ENCODE results near the gene HLA-DQA1.
"Not testable (repeated sequence)": the region's sequence is repeated elsewhere in the genome, so short reads cannot be mapped to it uniquely, and the experiment has no call there.

Gene HLA-DQA1

DNA sequence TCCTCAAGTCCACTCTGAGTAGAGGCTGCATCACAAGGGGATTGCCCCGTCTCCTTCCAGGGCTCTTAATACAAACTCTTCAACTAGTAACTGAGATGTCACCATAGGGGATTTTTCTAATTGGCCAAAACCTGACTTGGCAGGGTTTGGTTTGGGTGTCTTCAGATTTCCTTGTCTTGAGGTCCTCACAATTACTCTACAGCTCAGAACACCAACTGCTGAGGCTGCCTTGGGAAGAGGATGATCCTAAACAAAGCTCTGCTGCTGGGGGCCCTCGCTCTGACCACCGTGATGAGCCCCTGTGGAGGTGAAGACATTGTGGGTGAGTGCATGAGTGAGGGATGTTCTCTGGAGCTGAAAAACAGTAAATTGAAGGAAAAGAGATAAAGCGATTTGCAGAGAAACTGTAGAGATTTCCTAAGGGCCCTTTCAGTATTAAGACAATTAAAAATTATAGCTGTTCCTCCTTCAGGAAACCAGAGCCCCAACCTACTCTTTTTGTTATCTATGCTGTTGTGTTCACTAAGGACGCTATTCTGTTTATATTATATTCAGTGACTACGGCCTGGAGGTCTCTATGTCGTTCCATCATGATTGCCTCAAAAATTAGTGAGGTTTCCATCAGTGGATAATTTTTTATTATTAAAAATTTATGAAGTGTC is at the start of gene HLA-DQA1:
Gene HLA-DQA1, plus strand, starts transcription at position 188 of the 662 bp plus-strand sequence. Its CDS starts 53 bp downstream, at position 241.
- no peak for DNase-seq

DNA sequence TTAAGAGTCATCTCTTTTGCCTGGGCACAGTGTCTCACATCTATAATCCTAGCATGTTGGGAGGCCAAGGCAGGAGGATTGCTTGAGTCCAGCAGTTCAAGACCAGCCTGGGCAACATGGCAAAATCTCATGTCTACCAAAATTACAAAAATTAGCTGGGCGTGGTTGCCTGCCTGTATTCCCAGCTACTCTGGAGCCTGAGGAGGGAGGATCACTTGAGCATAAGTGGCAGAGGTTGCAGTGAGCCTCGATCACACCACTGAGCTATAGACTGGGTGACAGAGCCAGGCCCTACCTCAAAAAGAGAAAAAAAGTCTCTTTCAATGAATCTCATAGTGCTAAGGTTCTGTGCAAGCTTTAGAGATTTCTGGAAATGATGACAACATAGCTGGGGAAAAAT is 49.0 kb upstream of the HLA-DQA1 start:
- no peak for DNase-seq

DNA sequence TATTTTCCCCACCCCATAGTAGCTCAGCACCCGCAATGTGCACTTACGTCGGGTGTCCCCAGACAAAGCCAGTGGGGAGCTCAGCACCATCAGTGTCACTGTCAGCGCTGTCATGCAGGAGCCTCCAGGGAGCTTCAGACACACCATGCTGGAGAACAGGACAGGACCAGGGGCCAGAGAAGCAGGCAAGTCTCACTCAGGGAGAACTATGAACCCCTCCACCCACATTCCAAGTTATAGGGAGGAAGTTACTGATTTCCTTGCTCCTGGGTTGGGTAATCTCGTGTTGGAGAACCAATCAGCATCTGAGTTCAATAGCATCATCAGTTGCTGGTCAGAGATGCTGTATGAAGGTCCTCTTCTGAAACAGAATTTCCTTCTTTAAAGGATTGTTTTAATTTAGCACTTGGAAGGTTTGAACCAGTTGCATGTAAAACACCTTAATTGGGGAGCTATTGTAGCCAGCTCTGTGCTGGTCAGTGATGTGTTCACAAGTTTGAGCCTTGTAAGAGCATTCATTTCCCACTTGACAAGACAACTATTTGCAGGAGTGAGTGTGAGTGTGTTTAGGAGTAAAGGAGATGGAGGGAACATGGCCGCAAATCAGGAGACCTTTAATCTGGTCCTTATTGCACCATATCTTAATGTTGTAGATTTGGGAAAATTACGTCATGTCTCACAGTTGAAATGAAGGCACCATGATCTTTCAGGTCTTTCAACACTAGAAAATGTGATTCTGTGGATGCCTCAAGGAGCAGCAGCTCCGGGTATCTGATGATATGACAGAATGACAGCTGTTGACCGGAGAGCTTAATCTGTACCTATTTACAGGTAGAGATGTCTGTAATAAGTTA is 47.4 kb upstream of the HLA-DQA1 start, which contains the start of gene HLA-DRB1:
Gene HLA-DRB1, minus strand, starts transcription at position 253 of the 854 bp plus-strand sequence. Its CDS starts 106 bp downstream, at position 147.
- no peak for DNase-seq

DNA sequence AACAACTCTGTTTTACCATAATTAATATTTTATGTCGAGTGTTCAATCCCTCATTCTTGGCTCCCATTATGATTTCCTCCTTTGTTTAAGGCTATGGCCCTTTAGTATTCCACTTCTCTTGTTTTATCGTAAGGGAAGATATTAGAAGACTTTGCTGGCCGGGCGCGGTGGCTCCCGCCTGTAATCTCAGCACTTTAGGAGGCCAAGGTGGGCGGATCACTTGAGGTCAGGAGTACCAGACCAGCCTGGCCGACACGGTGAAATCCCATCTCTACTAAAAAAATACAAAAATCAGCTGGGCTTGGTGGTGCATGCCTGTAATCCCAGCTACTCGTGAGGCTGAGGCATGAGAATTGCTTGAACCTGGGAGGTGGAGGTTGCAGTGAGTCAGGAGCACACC is 46.5 kb upstream of the HLA-DQA1 start:
- DNase-seq = not testable (repeated sequence)

DNA sequence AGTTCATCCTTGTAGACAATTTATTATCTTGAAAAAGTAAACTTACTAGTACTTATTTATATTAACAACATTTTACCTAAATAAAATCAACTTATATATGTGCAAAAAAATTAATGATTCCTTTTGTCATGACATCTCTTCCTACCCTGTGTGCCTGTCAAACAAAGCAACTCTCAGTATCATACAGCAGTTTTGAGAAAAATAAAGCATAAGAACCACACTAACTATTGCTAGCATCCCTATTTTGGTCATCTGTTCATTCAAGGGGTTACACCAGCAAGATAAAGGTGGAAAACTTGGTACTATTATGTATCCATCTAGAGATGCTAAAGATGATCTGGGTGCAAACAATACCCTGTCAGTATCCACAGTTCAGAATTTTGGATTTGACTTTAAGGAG is 40.2 kb upstream of the HLA-DQA1 start:
- no peak for DNase-seq

DNA sequence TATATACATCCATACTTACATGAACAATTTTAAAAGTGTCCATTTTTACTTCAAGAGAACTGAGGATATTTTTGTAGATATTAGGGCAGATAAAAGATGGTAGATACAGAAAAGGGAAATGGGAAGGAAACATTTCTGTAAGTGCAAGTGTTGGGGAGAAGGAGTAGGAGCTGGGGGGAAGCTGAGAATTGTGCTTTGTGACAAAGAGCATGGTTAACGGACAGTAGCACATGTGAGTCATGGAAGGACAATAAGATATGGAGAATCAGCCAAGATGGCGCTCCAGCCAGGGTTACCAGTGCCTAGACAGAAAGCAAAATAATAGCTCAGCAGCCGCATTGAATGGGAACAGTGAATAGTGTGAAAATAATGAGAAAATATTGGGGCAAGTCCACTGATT is 34.8 kb upstream of the HLA-DQA1 start:
- DNase-seq = no peak

DNA sequence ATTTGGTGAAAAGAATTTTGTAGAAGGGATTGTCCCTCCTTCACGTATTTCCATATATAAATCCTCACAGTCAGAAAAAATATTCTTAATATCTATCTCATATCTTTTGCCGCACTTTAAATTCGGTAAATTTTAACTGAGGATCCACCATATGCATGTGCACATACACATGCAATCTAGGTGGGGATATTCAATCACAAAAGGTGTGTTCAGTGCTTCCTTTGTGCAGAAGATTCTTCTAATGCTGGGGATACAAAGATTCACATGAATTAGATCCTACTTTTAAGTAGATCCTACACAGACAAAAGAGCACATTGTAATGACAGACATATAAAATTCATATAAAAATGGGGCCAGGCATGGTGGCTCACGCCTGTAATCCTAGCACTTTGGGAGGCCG is 34.0 kb upstream of the HLA-DQA1 start:
- DNase-seq = no peak

DNA sequence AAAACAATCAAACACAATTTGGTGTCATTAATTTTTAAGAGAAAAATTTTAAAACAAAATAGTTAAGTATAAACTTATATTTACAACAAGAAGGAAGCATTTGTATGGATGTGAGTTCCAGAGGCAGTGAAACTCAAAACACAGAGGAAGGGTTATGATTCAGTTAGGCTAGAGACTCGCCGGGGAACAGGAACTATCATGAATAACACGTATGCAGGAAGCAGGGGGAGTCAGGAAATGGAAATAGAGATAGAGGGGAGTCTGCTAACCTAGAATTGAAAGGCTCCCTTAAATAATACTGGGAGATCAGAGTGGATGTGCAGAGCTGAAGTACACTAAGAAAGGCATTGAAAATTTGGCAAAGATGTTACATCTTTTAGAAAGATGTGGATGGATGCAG is 33.3 kb upstream of the HLA-DQA1 start:
- no peak for DNase-seq

DNA sequence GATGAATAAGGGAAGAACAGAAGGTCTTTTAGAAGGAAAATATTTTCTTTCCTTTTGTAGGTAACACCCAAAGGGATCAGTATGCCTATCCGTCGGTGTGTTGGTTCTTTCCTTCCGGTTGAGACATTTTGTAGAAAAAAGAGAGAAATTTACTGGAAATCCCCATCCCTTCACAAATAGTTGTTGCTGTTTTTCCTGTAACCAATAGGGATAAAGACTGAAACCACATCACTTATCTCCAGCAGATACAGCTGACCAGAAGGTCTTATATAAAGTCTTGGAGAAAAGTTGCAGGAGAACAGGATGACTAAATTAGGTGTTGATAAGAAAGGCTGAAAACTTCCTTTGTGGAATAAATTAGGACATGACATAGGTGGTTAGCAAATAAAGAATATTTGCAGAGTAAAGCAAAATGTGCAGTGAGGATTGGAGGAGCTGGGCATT is 32.8 kb upstream of the HLA-DQA1 start:
- DNase-seq = no peak

DNA sequence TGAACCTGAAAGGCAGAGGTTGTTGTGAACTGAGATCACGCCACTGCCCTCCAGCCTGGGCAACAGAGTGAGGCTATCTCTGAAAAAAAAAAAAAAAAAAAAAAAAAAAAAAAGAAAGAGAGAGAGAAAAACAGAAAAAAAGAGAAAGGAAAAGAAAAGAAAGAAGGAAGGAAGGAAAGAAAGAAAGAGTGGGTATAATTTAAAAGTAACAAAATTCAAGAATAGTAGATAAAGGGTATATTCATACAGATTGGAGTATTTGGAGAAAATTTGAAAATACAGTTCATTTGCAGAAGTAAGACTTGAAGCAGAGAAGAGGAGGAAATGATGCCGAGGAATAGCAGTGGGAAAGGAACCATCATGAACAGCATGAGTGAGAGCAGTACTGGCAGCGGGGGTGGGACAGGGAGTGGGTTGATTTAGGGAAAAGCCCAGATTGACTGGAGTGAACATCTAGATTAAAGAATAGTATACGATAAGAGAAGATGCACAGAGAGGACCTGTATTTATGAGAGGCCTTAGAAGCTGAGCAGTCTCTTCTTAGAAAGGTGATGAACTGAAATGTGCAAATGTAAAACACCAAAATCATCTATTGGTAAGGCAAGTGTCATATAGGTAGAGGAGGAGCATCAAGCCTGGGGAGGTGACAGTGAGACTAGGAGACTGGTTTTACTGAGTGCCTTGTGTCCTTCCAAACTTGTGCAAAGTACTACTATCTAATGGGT is 29.8 kb upstream of the HLA-DQA1 start:
- DNase-seq = no peak

DNA sequence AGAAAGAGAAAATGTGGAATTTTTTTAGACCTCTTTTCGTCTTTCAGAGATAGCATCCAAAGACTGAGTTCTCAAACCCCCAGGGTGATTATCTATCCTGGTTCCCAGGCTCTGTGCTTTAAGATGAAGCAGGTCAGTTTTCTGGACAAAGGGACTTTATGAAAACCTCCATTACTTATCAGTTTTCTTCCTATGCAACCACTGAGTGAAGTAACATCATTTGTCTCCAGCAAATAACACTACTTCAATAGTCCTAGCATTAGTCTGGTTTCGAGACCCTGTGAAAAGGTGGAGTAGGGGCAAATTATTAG is 29.3 kb upstream of the HLA-DQA1 start:
- DNase-seq = no peak

DNA sequence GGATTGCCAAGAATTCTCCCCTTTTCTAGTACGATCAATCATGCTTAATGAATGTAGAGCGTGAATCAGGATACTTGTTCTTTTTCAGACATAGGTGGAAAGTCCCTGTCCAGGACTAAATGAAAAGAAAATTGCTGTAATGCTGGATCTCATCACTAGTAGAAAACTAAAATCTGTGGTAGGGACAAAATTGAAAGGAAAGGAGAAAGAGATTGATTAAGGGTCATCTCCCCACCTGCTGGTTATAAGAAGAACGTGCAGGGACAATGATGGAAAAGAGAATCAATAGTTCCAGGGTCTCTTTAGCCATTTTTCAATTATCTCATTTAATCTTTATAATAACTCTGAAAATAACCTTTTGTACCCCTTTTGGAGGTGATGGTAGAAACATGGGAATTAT is 28.8 kb upstream of the HLA-DQA1 start:
- DNase-seq = no peak

DNA sequence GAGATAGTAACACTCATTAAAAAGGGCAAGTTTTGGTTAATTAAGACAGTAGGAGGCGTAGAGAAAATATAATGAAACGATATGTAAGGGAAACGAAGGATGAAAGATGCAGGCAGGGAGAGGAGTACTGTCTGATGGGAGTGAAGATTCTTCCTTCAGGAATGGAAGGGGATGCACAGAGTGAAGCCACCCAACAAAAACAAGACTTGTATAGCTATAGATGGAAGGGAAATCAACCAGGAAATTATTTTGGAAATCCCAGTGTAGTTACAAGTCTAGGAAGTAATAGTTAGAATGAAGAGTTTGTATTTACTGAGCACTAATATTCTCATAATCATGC is 27.8 kb upstream of the HLA-DQA1 start:
- DNase-seq = no peak

DNA sequence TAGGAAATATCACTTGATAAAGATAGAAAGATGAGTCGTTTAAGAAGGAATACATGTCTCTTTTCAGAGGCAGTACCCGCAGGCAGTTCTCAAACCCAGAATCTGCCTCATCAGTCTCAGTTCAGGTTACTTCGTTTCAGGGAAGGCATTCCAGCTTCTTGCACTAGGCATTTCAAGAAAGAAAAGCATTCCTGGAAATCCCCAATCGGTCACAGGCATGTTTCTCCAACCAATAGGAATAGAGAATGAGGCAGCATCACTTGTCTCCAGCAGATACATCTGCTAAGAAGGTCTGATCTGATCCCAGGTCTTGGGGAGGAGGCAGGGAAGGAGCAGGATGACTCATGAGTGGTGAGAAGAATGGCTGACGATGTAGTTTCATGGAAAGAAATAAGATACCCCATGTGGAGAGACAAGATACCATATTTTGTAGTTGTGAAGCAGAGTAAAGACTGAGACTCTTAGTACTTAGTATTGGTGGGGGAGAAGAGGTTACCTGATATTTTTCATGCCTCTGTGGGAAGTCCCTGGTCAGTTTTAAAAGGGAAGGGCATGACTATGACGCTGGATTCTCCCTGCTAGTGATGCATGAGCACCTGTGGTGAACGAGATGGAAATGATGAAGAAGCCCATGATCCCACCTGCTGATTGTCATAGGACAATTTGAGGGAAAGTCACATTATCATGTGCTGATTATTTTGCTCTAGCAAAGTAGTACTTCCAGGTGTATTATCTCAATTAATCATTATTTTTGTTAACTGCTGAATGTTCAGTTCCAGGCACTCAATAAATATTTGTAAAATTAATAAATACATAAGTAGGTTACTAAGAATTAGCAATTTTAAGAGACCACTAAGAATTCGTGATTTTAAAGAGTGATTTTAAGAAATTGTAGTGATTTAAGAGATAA is 27.2 kb upstream of the HLA-DQA1 start:
- peak; percentile 87 for DNase-seq

DNA sequence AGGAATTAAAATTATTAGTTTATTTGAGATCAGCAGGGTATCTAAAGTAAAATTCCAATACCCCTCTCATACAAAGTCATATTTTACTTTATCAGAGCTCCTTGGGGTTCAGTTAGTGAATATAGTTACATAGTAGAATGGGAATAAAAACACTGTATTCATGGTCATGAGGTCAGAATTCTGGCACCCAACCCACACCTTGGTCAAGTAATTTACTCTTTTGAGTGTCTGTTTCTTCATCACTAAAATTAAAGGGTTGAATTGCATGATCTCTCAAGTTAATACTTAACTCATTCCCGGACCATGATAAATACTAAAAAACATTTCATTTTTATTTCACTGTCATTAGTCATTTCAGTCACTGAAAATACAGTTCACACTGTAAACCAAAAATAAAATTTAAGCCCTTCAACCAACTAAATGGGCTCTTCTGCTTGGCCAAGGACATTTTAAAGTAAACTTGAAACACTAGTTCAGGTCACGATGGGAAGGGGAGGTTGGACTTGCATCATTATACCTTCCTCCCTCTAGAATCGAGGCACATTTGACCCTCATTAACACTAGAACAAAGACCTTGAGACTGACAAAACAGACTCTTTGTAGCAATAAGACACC is 26.4 kb upstream of the HLA-DQA1 start:
- DNase-seq = no peak

DNA sequence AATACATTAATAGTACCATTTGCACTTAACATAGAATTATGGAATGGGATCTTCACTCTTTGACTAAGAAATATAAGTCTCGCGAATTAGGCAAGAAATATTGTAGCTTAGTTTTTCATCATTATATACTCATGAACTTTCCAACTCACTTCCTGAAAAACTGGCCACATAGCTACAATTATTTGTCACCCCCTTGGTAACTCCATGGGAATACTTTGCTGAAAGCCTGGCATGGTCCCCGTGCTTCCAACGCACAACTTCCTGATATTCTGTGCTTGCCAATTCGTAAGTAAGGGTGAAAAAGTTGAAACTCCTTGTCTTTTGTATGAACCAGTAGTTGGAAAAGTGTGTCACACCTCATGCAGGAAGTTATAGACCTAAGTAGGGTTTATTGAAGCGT is 23.7 kb upstream of the HLA-DQA1 start:
- DNase-seq = no peak

DNA sequence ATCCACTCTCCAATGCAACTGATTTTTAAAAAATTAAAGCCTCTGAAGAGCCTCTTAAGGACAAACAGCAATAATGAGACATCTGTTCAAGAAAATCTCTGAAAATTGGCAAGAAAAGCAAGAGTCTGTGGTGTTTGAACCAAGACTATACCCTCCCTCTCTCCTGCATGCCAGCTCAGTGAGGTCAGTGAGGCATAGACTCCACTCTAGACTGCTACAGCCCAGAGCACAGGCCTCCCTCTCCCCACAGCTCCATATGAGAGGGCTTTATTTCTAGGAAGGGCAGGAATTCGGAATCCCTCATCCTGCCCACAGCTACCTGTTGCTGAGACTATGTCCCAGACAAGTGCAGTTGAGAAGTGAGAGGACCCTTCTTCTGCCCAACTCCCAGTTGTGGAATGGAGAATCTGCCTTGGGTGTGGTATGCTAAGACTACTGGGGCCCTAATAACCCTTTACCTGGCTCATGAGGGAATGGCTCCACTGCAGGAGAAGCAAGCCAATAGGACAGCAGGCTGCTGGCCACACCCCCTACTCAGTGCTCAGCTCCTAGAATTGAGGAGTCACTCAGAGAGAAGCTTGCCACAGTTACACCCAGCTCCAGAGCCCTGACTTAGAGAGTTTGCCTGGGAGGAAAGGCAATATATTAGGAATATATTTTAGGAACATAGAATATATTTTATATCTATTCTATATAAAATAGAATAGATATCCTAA is 22.7 kb upstream of the HLA-DQA1 start:
- no peak for DNase-seq

DNA sequence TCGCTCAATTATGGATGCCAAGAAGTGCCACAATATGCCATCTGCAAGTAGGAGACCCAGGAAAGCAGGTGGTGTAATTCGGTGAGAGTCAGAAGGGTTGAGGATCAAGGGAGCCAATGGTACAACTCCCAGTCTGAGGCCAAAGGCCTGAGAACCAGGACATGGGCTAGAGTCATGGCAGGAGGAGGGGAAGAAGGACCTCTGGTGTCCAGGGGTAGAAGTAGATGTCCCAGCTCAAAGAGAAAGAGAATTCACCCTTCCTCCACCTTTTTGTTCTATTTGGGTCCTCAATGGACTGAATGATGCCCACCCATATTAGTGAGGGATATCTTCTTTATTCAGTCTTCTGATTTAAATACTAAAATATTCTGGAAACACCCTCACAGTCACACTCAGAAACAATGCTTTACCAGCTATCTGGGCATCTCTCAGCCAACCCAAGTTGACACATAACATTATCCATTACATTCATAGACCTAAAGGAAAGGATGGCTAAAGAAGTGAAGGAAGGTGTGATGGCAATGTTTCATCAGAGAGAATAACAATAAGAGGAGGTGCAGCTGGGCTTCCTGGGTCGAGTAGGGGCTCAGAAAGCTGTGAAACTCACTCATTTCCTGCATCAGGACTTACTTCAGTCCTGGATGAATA is 21.2 kb upstream of the HLA-DQA1 start:
- no peak for DNase-seq

DNA sequence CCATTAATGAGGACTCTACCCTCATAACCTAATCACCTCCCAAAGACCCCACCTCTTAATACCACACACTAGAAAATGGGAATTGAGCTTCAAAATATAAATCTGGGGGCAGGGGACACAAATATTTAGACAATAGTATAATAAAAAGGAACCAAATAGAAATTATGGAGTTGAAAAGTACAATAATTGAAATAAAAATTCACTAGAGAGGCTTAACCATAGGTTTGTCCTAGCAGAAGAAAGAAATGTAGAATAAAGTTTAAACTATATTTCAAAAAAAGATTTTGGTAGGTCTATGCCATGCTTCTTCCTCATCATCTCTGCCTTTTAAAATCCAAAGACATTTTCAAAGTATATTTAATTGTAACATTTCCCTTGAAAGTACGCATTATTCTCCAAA is 19.5 kb upstream of the HLA-DQA1 start:
- DNase-seq = no peak

DNA sequence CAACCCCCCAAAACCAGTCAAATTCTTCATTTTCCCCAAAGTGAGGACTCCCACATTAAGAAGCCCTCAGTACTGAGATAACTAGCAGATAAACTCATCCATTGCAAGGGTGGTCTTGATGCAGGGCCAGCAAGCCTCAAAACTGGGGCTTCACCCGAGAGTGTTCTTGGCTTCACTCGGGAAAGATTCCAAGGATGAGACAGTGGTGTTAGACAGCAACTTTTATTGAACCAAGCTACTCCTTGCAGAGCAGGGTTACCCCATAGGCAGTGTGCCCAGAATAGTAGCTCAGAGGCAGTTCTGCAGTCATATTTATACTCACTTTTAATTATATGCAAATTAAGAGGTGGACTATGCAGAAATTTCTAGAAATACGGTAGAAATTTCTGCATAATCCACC is 15.8 kb upstream of the HLA-DQA1 start:
- no peak for DNase-seq
